Right renal cortex interstitium (tissue), 3 donors: Measurements from ENCODE around the gene PAX5. TPM values are rescaled to one million over a fixed set of nuclear protein-coding genes. Genes with fewer than 3 reads are reported as not detected.

Experiments
- DNase-seq, 3 donors: peaks; one replicate each; pipeline ENCODE4 v3.0.0-alpha.2; 2013; ENCODE audit warnings: low read depth in 3 of 3, low spot score in 2 of 3
- polyA plus RNA-seq, 3 donors: library from polyadenylated mRNA; unstranded; fragments of 120-200 nt; gene quantifications; one replicate each; pipeline ENCODE4 v1.2.1, GENCODE V29; 2013; ENCODE audit not compliant: insufficient read length in 3 of 3

The PAX5 gene
- polyA plus RNA-seq, 3 donors, result 0.07 to 0.21 (median 0.11) TPM

DNA sequence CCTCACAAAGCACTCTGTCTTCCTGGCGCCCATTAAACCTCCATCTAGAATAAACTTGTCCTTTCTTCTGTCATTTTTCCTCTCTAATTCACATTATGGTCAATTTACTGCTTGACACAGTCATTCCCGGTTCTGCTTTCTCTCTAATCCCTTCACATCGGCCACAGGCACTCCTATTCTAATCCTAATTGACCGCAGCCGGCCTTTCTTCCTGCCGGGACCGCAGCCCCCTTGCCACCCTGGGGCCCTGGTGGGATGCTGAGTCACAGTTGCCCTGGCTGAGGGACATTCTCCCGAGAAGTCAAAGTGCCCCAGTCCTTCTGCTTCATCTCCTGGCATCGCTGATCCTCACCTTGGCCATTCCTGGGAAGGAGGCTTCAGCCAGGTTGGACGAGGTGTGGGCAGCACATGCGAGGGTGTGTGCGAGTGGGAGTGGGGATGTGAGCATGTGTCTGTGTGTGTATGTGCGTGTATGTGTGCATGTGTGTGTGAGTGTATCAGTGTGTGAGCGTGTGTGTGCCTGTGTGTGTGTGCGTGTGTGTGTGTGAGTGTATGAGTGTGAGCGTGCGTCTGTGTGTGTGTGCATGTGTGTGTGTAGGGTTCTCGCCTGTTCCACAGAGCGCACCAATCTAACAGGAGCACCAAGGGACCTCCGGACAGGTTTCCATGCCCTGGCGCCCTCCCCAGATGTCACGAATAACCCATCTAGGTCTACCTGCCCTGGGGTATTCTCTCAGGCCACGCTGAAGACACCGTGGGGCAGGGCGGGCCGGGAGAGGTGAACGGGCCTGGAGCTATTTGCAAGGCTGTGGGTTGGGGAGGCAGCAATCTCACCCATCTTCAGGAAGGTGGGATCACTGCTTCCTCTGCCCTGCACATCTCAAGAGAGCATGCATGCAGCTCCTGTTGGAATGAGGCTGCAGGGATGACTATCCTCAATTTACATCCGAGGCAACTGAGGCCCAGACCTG is 191.2 kb downstream of the PAX5 start:
- no peak for DNase-seq

DNA sequence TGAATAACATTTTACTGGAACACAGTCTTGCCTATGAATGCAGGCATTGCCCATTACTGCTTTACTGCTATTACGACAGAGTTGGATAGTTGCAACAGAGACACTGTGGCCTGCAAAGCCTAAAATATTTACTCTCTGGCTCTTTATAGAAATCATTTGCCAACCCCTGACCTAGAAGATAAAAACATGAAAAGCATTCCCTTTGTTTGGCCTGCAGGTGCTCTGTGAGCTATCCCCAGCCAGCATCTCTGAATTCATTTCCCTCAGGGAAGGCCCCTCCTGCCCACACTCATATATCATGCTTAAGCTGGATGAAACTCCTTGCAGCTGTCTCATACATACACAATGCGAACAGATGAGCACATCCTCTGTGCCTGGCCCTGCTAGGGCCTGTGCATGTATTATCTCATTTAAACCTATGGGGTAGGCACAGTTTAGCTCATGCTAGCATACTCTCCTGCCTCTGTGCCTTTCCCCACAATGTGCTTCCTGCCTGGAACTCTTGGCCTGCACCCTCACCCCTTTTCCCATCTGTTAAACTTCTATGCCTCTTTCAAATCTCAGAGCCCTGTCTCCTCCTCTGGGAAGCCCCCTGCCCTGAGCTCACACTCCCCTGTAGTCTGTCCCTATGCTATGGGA is 193.1 kb downstream of the PAX5 start:
- no peak for DNase-seq

DNA sequence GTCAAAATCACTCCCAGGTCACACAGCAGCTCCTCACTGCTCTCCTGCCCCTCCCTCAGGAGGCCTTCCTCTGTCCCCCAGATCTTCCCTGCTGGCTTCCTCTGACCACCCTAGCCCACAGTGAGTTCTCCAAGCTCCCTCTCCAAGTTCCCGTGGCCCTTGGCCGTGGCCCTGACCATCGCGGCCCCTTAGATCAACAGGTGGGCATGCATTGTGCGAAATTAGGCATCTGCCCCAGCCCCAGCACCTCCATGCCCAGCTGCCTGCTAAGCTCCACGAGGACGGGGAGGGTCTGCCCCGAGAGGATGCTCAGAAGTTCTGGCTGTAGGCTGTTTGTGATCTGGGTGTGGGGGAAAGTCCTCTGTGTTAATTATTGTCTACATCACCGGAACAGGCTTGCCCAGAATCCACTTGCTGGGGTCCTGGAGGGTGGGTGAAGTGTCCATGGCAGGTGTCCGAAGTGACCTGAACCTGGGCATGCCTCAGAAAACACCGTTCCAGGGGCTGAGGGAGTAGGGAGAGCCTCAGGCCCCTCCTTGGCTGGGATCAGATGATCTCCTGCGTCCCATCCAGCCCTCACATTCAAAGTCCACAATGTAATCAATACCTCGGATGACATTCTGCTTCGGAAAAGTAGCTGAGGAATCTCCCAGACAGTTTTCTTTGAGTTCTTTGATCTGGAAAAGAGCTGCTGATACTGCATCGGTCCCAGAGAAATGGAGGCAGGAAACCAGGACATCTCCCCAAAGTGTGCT is 194.8 kb downstream of the PAX5 start:
- DNase-seq, result no peak

DNA sequence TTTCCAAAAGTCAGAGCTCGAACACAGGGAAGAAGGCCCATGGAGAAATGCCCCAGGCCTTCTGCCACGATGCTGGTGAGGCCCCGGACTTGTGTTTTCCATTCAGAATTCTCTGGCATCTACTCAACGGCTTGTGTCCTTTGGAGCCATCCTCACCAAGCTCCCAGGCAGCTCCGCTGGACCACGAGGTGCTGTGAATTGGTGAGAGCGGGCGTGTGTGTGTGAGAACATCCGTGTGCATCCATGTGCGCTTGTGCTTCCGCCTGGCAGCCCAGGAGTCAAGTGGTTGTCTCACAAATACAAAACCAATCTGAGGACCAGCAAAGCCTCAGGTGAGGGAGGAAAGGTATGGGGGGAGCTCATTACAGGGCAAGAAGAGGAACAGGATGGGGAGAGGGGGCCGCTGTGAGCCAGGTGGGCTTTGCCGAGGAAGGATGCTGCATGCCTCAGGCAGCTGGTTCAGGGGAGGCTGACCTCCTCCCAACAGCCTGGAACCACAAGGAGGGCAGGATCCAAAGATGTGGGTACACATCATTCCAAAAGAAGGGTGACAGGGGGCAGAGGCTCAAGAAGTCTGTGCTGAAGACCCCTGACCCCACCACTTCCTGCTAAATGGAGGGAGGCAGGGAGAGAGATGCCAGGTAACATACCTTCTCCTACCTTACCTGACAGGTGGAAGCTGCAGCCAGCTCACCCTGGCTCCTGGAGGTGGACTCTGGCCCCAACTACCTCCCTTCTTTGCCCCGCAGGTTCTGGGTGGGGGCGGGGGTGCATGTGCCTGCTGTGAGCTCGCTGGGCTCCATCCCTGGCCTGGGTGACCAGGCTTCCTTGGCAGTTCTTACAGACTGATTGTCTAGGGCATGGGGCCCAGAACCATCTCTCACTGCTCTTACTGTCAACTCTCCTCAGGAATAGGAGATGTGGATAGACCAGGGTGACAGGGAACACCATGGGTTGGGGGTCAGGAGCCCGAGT is 196.3 kb downstream of the PAX5 start:
- DNase-seq, result no peak

DNA sequence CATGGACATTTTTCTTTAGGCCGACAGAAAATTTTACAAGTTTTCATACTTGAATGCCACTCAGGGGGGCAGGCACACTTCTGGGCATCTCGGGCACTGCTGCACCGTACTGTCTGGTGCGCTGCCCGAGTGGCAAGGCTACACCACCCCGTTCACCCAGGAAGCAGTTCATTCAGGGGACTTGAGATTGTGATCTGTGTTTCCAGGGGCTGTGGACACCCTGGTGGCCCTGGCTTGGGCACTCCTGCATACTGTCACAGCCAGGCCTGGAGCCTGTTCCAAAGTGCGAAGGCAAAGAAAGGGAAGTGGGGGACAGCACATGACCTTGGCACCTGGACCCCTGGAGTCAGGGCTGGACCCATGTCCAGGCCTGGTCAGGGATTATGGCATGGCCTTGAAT is 197.6 kb downstream of the PAX5 start:
- no peak for DNase-seq

DNA sequence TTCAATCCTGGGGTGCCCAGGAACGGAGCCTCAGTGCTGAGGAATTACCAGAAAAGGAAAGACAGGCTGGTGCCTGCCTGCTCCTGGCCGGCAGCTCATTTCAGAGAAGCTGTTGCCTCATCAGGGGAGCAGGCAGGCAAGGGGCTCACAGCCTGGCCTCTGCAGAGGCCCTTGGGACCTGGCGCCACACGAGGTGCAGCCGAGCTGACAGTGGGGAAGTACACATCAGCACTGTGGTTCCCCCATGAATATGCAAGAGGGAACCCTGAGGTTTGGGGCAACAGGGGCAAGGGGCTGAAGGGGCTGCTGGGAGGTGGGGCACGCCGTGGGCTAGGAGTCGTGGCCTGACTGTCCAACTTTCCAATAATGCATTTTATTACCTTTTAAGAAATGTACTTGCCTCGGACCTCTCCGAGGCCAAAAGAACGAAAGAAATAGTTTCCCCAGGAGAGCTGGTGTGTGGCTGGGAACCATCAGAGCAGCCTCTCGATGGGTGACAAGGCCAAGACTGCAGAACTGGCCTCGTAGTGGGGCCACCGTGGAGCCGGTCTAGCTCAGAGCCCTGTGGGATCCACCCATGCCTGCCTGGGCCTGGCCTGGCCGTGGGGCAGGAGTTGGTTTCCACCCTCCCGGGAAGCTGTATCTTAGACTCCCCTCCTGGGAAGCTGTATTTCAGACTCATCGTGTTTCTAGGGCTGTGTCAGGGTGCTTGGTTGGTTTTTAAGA is 198.6 kb downstream of the PAX5 start:
- no peak for DNase-seq

DNA sequence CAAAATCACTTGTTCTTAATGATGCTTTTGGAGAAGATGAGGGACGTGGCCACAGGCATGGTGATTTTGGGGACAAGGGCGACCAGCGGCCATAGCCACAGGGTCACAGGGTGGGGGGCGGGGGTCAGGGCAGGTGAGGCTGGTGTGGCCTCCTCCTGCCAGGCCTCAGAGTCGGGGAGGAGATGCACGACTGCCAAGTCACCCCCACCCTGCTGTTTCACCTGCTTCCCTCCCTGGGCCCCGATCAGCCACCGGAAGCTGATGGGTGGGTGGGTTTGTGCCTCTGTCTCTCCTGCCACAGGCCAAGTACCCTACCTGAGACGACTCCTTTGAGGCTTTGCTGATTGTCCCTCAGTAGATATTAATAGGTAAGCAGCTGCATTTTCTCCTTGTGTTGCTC is 199.3 kb downstream of the PAX5 start:
- no peak for DNase-seq

DNA sequence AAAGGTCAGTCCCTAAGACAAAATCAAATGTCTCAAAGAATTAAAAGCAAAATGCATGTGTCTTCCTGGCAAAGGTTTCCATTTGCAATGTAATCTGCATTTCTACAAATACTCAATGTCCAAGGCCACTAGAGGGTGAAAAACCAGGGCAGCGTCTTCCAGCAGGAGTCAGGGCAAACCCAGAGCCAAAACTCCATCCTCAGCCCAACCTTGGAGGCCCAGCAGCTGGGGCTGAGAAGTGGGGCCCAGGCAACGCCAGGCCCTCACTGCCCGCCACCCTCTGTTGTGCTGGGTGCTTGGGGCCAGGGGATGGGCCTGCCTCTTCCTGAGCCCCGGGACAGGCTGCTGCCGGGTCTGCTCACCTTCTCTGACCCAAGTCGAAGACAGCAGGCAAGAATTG is 200.1 kb downstream of the PAX5 start:
- no peak for DNase-seq

DNA sequence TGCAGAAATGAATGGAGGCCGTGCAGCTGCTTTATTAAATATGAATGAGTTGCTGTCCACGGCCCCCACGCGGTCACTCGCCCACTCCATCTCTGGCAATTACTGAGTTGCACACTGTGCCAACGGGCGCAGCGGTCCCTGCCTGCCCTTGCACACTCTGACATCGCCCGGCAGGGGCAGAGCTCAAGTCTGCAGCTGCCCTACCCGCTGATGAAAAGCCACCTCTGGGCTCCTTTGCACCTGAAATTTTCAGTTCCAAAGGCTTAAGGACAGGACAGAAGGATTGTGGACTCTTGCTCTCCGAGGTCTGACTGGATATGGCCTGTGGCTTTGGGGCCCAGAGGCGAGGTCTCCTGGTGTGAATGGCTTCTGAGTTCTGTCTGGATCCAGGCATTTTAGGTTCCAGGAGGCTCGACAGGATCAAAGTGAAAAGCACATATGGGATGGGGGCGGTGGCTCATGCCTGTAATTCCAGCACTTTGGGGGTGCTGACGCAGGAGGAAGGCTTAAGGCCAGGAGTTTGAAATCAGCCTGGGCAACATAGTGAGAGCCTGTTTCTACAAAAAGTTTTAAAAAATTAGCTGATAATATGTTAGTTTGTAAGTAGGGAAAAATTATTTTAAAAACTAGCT is 201.8 kb downstream of the PAX5 start:
- no peak for DNase-seq

DNA sequence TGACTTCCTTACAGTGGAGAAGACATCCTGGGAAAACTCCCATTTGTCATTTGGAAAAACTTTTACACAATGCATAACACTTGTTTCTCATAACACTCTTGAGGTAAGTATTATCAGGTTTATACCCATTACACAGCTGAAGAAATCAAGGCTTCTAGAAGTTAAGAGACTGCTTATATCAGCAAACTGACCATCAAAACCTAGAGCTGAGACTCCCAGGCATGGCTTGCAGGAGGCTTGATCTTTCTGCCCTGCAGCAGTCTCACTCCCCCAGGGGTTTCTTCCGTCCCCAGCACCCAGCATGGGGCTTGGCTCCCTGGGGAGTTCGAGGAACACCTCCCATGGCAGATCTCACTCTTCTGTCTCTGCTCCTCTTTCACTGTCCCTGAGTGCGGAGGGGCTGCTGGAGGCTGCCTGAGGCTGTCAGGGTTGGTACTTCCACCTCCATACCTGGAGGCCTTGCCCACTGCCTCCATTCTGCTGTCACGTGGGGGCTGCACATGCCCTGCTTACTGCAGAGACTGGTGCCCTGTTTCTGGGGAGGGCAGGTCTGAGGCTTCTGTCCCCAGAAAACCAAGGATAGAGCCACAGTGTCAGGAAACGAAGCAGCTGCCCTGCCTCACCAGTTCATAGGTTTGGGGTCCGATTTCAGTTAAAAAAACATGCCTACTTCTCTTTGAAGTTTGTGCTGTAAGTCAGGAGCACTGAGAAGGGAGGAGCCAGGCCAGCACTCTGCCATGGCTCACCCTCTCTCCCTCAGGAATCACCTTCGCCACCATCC is 202.5 kb downstream of the PAX5 start:
- DNase-seq, result no peak

DNA sequence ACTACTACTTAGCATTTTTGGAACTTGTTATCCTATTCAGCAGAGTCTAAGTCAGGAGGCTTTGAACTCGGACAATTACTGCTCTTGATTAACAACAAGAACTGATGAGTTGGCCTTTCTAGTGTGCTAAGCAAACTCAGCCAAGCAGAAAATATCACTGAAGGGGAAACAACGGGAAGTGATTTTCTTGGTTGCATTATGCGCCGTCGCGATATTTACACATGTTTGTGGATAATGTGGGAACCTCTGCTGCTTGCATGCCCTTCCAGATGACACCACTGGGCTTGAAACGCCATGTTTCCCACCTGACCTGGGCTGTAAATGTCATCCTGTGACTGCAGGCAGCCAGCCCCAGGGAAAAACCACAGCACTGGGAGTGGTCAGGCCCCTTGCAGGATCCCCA is 205.5 kb downstream of the PAX5 start:
- no peak for DNase-seq

DNA sequence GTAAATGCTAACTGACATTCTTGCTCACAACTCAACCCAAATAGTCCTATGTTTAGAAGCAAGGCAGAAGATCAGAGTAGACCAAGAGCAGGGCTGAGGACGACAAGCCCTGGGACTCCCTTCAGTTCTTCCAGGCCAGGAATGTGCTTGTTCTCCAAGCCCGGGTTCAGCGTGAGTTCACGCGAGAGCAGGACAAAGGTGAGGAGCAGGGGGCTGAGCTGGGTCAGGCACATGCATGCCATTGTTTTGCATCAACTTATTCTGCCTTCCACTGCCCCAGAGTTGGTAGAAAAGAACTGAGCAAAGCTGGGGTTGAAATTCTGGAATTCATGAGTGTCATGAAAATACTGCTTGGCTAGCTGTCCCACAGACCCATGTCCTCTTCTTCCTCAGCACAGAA is 206.5 kb downstream of the PAX5 start:
- no peak for DNase-seq

DNA sequence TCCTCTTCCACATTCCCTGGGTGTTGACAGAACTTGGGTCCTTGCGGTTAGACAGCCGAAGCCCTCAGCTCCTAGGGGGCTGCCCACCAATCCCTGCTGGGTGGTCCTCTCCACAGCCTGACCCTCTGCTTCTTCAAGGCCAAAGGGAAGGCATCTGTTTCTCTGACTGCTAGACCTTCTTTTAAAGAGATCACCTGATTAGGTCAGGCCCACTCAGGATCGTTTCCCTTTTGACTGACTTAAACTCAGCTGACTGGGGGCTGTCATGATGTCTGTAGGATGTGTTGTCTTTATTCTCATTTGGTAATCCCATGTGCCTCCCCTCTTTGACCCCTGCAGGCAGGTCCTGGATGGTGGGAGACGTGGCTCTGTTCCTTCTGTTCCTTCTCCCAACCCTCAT is 207.5 kb downstream of the PAX5 start:
- DNase-seq, result no peak

DNA sequence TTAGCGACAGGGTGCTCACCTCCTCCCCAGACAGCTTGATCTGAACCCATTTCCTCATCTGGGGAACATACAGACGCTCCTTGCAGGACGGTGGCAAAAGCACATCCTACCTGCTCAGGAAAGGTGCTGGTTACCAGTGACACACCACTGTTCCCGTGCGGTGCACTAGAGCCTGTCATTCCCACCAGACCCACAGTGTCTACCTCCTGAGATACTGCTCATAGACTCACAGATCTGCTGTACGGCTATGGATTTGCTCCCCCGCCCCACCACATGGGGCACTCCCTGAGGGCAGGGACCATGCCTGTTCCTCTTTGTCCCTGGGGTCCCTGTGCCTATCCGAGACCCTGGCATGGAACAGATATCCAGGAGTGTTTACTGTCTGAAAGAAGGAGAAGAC is 208.9 kb downstream of the PAX5 start:
- no peak for DNase-seq

DNA sequence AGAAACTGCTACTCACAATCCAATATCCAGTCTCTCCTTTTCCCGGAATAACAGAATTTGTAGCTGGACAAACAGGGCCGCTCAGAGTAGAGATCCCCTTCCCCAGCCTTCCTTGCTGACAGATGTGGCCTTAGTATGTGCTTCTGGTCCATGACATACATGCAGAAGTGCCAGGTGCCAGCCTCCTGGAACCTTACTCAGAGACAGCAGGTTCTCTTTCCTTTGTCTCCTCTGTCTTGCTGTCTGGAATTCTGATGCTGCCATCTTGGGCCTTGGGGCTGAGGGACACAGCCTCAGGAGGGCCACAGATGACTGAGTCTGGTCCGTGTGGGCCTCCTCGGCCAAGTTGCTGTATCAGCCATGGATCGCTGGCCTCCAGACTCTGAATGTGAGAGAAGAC is 210.1 kb downstream of the PAX5 start:
- no peak for DNase-seq

DNA sequence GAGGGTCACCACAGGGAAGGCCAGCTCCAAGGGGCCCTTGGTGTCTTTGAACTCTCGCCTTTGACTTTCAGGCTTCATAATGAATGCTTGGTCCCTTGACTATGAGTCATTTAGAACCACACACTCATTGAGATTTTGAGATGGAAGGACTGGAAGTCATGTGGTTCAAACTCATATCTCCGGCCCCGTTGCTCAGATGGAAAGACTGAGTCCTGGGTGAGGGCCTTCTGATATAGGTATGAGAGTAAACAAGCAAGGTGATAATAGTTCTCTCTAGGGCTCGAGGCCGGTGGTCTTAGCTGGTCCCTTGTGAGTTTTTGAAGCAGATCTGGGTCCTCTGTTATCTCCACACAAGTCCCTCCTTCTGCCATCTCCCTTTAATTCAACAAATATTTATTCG is 210.6 kb downstream of the PAX5 start:
- no peak for DNase-seq

DNA sequence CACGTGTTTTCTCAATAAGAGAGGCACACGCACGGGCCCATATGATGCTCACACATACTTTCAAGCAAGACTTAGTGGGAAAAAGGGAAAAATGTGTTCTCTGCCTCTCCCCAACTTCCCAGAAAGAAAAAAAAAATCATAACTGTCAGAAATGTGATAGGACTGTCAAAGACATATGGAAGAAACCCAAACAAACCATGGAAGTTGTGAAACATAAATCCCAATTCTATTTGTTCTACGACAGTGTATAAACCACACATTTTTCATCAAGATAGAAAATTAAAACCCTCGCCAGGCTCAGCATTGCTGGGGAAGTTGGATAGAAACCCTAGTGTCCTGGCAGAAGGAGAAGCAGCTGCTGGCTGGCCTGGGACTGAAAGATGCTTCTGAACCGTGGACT is 211.9 kb downstream of the PAX5 start:
- DNase-seq, result no peak

DNA sequence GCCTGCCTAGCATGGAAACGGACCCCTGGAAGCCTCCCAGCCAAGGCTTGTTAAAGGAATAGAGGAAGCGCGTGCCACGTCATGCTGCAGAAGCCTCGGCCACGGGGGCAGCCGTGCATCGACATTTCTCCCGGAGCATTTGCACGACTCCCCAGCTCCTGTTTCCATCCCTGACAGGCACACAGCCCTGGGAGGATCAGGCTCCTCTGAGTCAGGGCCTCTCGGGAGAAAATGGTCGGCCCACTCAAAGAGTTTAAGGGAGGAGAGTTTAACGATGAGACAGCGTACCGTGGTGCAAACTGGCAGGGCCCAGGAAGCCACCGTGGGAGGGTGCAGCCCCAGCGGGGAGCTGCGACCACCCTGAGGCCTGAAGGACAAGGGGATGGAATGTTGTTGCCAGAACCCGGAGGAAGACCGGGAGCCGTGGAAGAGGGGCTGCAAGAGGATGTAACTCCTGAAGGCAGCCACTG is 213.6 kb downstream of the PAX5 start:
- no peak for DNase-seq
